Fibroblast of mammary gland (primary cell): ENCODE results near the gene CD37.

Experiments used
- DNase-seq: peaks from one replicate; pipeline ENCODE4 v3.0.0-alpha.2; 2010; ENCODE audit warnings: low read depth
- H3K4me3 ChIP-seq: 2 replicates; pipeline ENCODE4 v1.5.1; 2011; ENCODE audit warnings: low read depth, mild to moderate bottlenecking, low read length, moderate library complexity; ENCODE audit not compliant: control insufficient read depth
- CTCF ChIP-seq: conservative IDR thresholded peaks from 2 replicates; pipeline ENCODE4 v1.5.1; 2011; ENCODE audit warnings: low read depth, low read length, inconsistent platforms; ENCODE audit not compliant: control insufficient read depth, insufficient read depth

The CD37 gene

GRCh38 chr19:49337267-49338022 lies 2.2 kb downstream of the CD37 start:
- TF ChIP-seq CTCF: no peak
- H3K4me3 ChIP-seq: no peak overlapping the region
- no peak for DNase-seq

GRCh38 chr19:49338023-49338677 lies 2.9 kb downstream of the CD37 start:
- no peak for TF ChIP-seq CTCF

GRCh38 chr19:49338691-49339300 lies 3.6 kb downstream of the CD37 start:
- no peak for DNase-seq
- TF ChIP-seq CTCF: no peak
- peak overlapping the region; percentile 6 for H3K4me3 ChIP-seq

More at GRCh38 chr19:49338023-49338677, 2.9 kb downstream of the CD37 start:
- no peak overlapping the region for H3K4me3 ChIP-seq
- DNase-seq: no peak

GRCh38 chr19:49339301-49340068 lies 4.3 kb downstream of the CD37 start:
- TF ChIP-seq CTCF: no peak
- H3K4me3 ChIP-seq: peak overlapping the region; percentile 6
- DNase-seq: peak; percentile 82

- TF ChIP-seq CTCF: no peak
- no peak overlapping the region for H3K4me3 ChIP-seq
- no peak for DNase-seq
Measured at GRCh38 chr19:49340069-49340864, 5.1 kb downstream of the CD37 start.
